ENCODE results near the gene ASAH2.
"Not testable (repeated sequence)": the region's sequence is repeated elsewhere in the genome, so short reads cannot be mapped to it uniquely, and the experiment has no call there.

ASAH2 gene

GRCh38 chr10:50279489-50279888 is 28.2 kb upstream of the ASAH2 start:
- TF ChIP-seq CTCF (IDR thresholded peaks at IDR 0.05; ENCODE audit: low read depth, low read length, missing control alignments): no peak
- no peak overlapping the region for H3K4me3 ChIP-seq (ENCODE audit: low read depth, low read length)
- DNase-seq (ENCODE audit: low read depth): no peak

- DNase-seq (ENCODE audit: low read depth): no peak
- peak; percentile 84 for TF ChIP-seq CTCF (IDR thresholded peaks at IDR 0.05; ENCODE audit: low read depth, low read length, missing control alignments)
- no peak overlapping the region for H3K4me3 ChIP-seq (ENCODE audit: low read depth, low read length)
Measured at GRCh38 chr10:50275650-50276235, 24.4 kb upstream of the ASAH2 start.

- no peak for TF ChIP-seq CTCF (IDR thresholded peaks at IDR 0.05; ENCODE audit: low read depth, low read length, missing control alignments)
Measured at GRCh38 chr10:50272531-50272930, 21.2 kb upstream of the ASAH2 start.

GRCh38 chr10:50271564-50272250 is 20.4 kb upstream of the ASAH2 start:
- no peak overlapping the region for H3K4me3 ChIP-seq (ENCODE audit: low read depth, low read length)
- DNase-seq (ENCODE audit: low read depth): no peak
- TF ChIP-seq CTCF (IDR thresholded peaks at IDR 0.05; ENCODE audit: low read depth, low read length, missing control alignments): peak; percentile 5

More at GRCh38 chr10:50272531-50272930, 21.2 kb upstream of the ASAH2 start:
- no peak for DNase-seq (ENCODE audit: low read depth)
- no peak overlapping the region for H3K4me3 ChIP-seq (ENCODE audit: low read depth, low read length)

- not testable (repeated sequence) for H3K4me3 ChIP-seq (ENCODE audit: low read depth, low read length); DNase-seq (ENCODE audit: low read depth)
Measured at GRCh38 chr10:50267877-50268276, 16.6 kb upstream of the ASAH2 start.

GRCh38 chr10:50262625-50263024 is 11.3 kb upstream of the ASAH2 start:
- DNase-seq (ENCODE audit: low read depth); H3K4me3 ChIP-seq (ENCODE audit: low read depth, low read length): not testable (repeated sequence)

GRCh38 chr10:50260791-50261281 is 9.5 kb upstream of the ASAH2 start:
- H3K4me3 ChIP-seq (ENCODE audit: low read depth, low read length): no peak overlapping the region
- no peak for TF ChIP-seq CTCF (IDR thresholded peaks at IDR 0.05; ENCODE audit: low read depth, low read length, missing control alignments)
- peak; percentile 78 for DNase-seq (ENCODE audit: low read depth)

GRCh38 chr10:50254479-50254878 is 3.2 kb upstream of the ASAH2 start:
- H3K4me3 ChIP-seq (ENCODE audit: low read depth, low read length): no peak overlapping the region
- no peak for DNase-seq (ENCODE audit: low read depth)
- TF ChIP-seq CTCF (IDR thresholded peaks at IDR 0.05; ENCODE audit: low read depth, low read length, missing control alignments): no peak

Measured in GM12864 (cell line).